PFSK-1 (cell line): Measurements from ENCODE around the gene ALX1.

Experiments used
- FOXP2 ChIP-seq: optimal IDR thresholded peaks from 2 replicates; pipeline ENCODE3; 2011; ENCODE audit warnings: borderline replicate concordance, control low read depth, inconsistent platforms; ENCODE audit not compliant: insufficient read depth; ENCODE audit errors: extremely low read length, extremely low read depth
- POLR2AphosphoS5 ChIP-seq: IDR thresholded peaks from 2 replicates; pipeline ENCODE4 v1.6.1; 2012; ENCODE audit warnings: low read depth, mild to moderate bottlenecking, control low read depth, low read length, moderate library complexity
- SIN3A ChIP-seq: IDR thresholded peaks from 2 replicates; pipeline ENCODE4 v1.6.1; 2012; ENCODE audit warnings: mild to moderate bottlenecking, low read length, moderate library complexity, borderline replicate concordance; ENCODE audit not compliant: insufficient read depth
- TAF1 ChIP-seq: IDR thresholded peaks from 2 replicates; pipeline ENCODE4 v1.6.1; 2012; ENCODE audit warnings: low read length, control low read depth, borderline replicate concordance; ENCODE audit not compliant: insufficient read depth
- TF ChIP-seq, protein P1 (sequence below), 2 experiments: IDR thresholded peaks; 2 replicates each; pipeline versions ENCODE4 v1.6.1 to v1.8.0; 2011 to 2012; ENCODE audit warnings: low read depth in 2 of 2, low read length in 2 of 2, control low read depth in 1 of 2, inconsistent platforms in 1 of 2, mild to moderate bottlenecking in 1 of 2, moderate library complexity in 1 of 2; ENCODE audit not compliant: insufficient read depth in 1 of 2

ALX1 gene

DNA sequence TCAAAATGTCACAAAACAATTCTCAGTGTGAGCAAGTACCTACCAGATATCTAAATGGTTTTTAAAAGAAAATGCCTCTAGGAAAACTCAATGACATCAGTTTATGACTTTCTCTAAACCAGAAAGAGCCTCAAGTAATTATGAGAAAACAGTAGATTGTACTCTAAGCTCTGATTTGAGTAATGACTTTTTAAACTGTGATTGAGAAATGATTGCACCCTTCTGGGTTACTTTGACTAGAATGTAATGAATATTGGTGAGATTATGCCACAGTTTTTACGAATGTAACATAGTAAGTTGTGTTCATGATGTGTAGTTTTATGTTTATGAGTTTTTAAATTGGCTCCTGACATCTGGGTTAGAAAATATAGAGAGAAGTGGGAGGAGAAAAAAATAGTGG, 68.8 kb downstream of the ALX1 start:
- no peak for TF ChIP-seq FOXP2
- no peak for TF ChIP-seq POLR2AphosphoS5
- TF ChIP-seq, protein P1, sequence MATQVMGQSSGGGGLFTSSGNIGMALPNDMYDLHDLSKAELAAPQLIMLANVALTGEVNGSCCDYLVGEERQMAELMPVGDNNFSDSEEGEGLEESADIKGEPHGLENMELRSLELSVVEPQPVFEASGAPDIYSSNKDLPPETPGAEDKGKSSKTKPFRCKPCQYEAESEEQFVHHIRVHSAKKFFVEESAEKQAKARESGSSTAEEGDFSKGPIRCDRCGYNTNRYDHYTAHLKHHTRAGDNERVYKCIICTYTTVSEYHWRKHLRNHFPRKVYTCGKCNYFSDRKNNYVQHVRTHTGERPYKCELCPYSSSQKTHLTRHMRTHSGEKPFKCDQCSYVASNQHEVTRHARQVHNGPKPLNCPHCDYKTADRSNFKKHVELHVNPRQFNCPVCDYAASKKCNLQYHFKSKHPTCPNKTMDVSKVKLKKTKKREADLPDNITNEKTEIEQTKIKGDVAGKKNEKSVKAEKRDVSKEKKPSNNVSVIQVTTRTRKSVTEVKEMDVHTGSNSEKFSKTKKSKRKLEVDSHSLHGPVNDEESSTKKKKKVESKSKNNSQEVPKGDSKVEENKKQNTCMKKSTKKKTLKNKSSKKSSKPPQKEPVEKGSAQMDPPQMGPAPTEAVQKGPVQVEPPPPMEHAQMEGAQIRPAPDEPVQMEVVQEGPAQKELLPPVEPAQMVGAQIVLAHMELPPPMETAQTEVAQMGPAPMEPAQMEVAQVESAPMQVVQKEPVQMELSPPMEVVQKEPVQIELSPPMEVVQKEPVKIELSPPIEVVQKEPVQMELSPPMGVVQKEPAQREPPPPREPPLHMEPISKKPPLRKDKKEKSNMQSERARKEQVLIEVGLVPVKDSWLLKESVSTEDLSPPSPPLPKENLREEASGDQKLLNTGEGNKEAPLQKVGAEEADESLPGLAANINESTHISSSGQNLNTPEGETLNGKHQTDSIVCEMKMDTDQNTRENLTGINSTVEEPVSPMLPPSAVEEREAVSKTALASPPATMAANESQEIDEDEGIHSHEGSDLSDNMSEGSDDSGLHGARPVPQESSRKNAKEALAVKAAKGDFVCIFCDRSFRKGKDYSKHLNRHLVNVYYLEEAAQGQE (IDR thresholded peaks at IDR 0.05; ENCODE audit: insufficient read depth in 1 of 2, low read depth in 2 of 2, low read length in 2 of 2), result no peak
- no peak for TF ChIP-seq SIN3A
- TF ChIP-seq TAF1, result no peak

DNA sequence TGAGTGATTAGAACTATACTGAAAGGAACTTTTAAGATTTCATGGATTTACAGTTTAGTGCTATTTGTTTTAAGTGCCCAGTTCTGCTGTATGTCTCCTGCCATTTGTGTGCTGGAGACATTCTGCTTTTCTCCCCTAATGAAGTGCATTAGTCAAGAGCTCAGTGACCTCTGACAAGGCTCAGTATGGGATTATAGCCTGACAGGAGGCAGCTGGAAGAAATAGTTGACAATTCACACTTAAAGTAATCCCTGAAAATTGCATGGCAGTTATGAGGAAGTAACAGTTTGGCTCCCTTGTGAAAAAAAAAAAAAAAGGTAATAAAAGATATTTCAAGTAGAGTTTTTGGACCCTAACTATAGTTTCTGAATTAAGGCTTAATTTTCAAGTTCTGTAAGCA, 70.3 kb downstream of the ALX1 start:
- TF ChIP-seq TAF1, result no peak
- no peak for TF ChIP-seq SIN3A
- TF ChIP-seq FOXP2, result no peak
- no peak for TF ChIP-seq POLR2AphosphoS5
- TF ChIP-seq, protein P1 (IDR thresholded peaks at IDR 0.05; ENCODE audit: insufficient read depth in 1 of 2, low read depth in 2 of 2, low read length in 2 of 2), result no peak
